Activated T-helper 1 cell treated with anti-CD3 and anti-CD28 coated beads, Interleukin-2, amount 50 U/mL, for 16 hours (primary cell): ENCODE data around the gene SMYD2.
"Not testable (repeated sequence)": the region's sequence is repeated elsewhere in the genome, so short reads cannot be mapped to it uniquely, and the experiment has no call there.

Experiments
- DNase-seq, 2 donors: peaks; one replicate each; pipeline ENCODE4 v3.0.0-alpha.2; 2020; ENCODE audit warnings: low read depth in 1 of 2, low spot score in 1 of 2

The SMYD2 gene

DNA sequence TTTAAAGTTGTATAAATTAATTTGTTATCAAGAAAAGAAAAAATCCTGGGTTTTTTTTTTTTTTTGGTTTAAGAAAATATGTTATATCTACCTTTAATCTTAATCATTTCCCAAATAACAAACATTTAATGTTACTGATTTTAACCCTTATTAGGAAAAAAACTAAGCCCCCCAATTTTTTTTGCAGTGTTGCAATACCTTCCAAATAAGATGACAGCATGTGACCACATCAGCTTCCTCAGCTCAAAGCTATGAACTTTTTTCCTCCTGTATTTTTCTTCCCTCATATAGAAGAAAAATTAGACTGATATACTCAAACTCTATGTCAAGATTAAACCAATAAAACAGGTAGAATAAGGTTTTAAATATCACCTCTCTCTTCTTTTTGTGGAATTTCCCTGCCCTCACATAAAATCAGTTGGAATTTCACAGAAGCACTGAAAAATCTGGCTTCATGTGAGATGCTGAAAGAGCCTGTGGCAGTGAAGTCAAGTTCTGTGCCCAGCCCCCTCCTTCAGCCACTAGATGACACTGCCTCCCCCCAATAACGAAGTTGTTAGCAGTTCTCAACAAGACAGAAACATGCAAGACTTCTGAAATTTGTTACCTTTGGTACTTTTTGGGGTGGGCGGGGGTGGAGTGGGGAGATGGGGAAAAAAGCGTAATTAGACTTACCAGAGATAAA is 9.6 kb upstream of the SMYD2 start:
- no peak for DNase-seq

DNA sequence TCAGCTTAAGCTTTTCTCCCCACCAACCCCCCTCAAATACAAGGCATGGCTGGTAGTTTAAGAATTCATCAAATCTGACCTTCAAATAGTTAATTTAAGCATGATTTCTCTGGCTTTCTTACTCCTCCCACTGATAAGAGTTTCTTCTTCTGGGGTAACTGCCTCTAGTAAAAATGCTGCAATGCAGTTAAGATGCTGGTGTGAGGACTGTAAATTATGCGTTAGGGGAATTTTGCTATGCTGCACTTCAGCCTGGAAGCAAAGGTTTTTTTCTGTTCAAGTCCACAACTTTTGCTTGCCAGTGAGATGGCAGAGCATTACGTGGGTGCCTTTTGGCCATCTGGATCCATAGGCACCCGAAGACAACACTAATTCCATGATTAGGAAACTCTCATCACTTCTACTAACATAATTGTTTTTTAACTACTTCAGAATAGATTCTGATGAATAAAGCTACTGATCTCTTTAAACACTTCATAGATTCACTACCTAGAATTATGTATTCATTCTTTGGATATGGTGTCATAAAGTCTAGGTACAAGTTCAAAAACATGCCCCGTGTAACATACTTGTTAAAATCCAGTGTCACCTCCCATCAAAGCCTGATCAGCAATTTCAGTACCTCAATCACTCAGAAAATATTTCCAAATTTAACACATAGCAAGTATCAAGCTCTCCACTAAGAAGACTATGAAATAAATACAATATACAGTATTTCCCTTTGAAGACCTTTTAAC is 8.8 kb upstream of the SMYD2 start:
- no peak for DNase-seq

DNA sequence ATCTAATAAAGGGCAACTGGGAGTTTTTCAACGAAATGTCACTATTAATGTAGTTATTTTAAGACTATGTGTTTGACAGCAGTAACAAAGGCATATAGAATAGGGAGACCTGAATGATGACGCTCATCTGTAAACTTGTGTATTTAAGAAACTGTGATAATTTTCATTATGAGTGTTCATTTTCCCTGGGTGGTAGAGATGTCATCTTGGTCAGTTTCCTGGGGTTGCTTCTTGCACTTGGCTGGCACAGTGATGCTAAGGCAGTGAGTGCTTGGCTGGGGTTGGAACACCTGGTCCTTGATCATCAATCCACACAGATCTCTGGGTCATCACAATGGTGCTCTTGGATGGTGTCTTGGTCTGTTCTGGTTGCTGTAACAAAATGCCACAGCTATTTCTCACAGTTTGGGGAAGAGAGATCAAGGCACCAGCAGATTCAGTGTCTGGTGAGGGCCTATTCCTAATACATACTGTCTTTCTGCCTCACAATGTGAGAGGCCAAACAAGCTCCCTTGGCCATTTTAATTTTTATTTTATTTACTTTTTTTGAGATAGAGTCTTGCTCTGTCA is 7.9 kb upstream of the SMYD2 start:
- DNase-seq: no peak

DNA sequence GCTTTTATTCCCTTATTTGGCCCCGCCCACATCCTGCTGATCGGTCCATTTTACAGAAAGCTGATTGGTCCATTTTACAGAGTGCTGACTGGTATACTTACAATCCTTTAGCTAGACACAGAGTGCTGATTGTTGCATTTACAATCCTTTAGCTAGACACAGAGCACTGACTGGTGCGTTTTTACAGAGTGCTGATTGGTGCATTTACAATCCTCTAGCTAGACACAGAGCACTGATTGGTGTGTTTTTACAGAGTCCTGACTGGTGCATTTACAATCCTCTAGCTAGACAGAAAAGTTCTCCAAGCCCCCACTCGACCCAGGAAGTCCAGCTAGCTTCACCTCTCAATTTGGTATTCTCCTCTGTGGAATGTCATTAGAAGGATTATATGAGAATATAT is 5.3 kb upstream of the SMYD2 start:
- not testable (repeated sequence) for DNase-seq

DNA sequence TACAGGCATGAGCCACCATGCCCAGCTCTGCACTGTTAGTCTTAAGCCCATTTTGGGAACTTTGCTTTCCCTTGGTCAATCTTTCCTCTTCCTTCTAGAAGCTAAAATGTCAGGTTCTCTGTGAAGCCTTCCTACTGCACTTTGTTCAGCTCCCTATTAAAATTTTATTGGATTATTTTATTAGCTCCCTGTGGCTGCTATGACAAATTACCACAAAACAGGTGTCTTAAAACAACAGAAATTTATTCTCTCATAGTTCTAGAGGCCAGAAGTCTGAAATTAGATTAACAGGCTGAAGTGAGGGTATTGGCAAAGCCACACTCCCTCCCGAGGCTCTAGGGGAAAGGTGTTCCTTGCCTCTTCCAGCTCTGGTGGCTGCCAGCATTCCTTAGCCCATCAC is 4.2 kb upstream of the SMYD2 start:
- DNase-seq: no peak

DNA sequence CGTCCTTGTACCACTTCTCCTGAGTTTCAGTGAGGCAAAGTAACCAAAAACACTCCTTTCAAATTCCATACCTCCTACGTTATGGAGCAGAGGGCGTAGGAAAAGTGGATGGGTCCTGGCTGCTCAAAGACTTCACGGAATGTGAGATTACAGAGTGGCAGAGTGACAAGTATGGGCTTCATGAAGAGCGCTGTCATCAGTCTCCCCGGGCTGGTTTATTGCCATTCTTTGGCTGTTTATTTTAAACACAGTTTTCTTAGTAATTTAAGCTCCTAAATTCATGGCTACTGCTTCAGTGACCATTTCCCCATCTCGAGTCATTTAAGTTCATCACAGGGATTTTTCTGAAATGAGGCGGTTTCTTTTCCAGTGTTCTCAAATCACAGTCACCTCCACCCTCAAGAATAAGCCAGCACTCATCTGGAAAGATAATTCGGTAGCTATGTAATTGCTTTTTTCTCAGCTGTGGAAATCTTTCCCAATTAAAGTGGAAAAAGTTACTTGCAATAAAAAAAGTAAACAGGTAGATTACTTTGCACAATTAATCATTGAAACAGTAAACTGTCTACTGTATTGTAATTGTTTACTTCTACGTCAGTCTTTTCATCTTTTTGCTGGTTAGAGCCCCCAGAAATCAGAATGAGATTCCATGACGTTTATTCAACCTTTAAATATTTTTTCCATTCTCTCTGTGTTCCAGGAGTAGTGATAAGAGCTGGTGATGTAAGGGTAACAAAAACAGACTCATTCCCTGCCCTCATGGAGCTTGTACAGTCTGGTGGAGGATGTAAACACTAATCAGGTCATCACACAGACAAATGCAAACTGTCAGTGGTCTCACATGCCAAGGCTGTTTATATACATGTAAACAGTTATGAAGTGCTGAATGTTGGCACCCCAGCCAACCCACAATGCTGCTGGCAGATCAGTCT is 3.0 kb upstream of the SMYD2 start:
- DNase-seq: no peak

DNA sequence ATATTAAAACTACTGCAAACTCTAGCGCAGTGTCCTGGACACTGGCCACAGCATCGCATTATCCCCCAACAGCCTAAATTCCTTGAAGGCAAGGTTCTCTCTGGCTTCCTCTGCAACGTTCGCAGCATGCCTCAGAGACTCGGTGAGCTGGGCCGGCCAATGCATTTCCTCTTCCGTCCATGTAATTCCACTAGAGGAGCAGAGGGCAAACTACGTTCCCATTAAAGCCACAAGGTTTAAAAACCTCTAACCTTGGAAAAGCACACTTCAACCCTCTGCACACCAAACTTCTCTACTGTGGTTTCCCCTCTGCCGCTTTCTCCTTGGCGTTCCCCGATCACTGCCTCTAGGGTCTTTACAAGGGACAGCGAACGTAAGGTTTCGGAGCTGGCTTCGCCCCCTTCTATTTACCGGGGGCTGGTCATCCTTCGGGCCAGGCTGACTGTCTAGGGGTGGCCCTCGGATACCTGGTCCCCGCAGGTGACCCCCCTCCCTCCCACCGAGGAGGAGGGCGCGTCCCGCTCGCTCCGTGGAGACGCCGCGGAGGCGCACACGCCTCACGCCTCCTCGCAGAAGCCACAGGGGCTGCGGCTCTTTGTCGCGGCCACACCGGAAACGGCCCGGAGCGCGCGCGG is 456 bp upstream of the SMYD2 start:
- DNase-seq: no peak

DNA sequence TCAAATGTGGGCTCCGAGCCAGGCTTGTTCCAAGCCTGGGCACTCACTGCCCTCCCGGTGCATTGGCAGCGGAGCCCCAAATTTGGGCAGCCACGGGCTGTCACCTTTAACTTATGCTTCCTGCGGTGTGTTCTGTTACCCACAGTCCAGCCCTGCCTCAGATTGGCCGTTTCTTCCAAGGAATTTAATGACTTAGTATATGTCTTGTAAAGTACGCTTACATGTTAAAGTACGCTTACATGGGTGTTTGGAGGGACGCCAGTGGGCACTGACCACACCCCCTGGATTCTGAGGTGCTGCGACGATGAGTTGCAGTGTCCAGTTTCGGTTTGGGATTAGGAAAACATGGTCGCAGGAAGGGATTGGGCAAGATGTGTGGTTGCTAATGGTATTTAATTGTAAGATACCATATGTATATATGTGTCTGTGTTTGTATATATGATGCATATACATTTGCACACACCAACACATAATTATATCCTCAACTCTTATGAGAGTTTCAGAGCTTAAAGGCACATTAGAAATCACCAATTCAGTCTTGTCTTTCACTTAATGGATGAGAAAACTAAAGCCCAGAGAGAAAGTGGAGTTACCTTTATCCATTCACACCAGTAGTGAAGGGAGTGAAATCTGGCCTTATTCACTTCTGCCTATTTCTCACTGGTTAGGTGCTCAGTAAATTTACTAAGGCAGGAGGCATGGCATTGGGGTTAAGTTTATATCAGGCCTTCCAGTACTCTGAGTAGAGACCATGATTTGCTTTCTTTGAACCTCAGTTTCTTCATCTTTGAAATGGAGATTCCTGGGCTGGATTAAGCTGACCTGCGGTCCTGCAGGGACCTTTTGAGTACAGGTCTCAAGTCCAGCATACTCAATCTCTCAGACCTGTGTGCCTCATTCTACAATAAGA is 1.0 kb downstream of the SMYD2 start:
- DNase-seq: no peak

DNA sequence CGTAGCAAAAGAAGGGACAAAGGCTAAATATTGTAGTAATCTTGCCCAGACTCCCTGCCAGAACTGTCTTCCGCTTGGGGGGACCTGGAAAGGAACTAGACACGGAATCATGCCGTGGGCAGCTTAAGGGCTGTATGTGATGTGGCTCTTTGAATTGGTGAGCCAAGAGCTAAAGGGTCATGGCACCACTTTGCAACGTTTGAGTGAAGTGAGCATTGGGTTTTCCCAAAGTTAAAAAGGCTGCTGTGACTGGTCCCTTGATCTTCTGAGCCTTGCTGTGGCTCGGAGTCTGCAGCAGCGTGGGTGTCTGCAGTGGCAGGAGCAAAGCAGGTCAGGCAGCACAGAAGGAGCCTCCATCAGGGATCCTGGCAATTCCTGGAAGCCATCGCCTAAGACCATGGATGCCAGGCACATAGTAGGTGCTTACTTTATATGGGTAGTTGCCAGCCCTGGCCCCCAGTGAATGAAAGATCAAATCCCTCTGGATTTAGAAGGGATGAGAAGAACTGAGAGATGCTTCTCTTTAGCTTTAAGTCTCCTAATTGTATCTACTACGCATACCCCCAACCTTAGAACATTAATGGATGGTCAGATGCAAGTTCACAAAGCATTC is 1.8 kb downstream of the SMYD2 start:
- DNase-seq: no peak

DNA sequence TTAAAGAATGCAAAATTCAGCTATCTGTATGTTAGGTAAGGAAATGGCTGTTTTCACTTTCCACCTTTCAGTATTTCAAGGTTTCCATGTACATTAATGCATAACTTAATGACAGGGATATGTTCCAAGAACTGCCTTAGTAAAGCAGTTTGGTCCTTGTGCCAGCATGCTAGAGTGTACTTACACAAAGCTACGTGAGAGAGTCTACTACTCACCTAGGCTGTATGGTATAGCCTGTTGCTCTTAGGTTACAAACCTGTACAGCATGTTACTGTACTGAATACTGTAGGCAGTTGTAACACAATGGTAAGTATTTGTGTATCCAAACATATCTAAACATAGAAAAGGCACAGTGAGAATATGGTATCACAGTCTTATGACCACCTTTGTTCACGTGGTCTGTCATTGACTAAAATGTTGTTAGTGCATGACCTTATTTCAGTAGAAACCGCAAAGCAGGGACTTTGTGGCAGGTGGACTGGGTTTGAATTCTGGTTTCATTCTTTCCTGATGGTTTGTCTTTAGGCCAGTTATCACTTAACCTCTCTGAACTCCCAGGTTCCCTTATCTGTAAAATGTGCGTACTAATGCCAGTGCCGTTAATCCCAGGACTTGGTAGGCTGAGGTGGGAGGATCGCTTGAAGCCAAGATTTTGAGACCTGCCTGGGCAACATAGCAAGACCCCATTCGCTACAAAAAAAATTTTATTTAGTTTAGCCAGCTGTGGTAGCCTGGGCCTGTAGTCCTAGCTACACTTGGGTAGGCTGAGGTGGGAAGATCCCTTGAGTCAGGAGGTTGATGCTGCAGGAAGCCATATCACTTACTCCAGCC is 4.9 kb downstream of the SMYD2 start:
- DNase-seq: no peak

DNA sequence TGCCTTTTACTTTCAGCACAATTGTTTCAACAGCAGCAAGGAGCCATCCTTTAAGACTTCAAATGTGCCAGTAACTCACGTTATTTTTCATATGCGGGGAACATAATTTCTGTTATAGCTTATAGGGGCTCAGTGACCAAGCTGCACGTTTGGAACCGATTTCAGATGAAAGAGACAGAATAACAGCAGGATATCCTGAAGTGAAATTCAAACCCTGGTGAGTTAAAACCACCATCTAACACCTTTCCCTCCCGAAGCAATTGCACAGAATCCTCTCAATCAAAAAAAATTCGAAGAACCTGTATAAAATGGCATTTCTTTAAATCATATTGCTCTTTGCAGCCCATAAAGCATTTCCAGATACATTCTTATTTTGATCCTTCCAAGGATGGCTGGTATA is 6.9 kb downstream of the SMYD2 start:
- no peak for DNase-seq

DNA sequence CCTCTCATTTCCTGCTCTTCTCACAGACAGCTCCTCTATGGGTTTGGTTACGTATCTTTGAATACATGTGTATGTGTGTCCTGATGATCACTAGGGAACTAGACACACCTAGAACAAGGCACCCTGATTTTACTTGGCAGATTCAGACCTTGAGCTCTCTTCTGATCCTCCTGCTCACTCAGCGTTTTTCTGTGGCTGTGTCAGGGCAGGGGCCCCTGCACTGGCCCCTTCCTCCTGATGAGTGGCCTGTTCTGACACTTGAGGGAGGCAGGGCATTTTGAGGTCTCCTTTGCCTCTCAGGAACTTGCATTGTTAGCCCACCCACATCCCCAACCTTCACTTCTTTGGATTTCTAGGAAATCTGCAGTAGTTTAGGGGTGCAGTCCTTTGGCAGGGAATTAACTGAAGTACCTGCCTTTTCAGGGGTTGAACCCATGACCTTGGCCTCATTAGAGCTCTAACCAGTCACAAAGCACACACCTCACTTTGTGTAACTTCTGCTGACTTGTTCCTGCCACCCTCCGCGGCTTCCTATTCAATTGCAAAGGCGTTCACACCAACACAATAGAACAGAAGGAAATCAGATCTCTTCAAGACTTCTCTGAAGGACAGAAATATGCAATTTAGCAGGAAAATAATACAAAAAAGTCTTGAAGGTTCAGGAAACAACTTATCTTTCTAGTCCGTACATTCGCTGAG is 8.8 kb downstream of the SMYD2 start:
- no peak for DNase-seq

DNA sequence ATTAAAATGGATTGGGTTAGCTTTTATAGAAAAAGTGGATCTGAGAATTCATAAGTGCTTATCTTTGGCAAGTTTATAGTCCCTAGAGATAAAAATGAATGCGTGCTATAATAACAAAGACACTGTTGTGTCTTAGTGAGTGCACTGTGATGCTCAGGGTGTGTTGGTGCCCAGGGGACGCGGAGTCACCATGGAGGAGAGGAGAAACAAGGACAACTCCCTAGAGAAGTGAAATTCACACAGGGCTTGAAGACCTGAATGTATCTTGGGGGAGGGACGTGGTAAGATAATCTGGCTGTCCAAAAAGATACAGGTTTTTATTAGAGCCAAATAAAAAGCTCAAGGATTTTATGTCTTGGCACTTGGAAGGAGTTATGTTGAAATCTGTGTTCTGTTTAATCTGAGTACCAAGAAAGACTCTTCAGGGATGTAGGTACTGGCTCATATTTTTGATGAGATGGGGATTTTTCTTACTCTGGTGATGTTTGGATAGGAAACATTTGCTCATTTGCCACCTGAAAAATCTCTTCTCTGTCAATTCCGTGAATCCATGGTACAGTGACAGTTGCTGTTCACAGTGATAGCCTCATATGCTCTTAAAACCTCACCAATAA is 9.6 kb downstream of the SMYD2 start:
- no peak for DNase-seq

DNA sequence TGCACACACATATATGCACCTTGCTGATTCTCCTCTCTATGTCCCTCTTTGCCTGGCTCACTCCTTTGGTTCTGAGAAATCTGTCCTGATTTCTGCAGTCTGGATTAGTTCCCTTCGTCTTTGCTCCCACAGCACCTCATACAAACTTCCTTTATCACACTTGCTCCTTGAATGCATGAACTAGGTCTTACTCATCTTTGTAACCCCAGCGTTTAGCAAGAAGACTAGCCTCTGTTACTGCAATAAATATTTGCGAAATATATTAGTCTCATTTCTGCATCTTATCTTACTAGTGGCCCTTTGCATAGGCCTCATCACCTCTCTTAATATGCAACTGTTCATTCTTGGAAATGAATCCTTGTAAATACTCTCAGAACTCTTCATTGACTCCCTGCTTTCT is 11.4 kb downstream of the SMYD2 start:
- DNase-seq: no peak

DNA sequence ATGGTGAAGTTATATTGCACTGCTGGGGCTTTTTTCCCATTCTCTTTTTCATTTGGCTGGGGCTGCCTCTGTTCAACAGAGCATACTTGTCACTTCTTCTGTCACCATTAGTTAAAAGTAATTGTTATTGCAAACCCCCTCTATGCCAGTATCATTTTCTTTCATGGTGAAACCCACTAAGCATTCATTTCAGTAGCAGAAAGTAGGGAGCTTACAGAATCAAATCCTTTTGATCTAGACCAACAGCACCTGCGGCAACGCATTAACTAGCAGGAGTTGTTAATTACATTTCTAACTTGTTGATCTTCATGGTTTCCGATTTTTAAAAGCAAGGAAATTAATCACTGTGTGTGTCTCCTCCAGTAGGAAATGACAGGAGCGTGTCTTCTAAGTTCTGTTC is 15.0 kb downstream of the SMYD2 start:
- no peak for DNase-seq

DNA sequence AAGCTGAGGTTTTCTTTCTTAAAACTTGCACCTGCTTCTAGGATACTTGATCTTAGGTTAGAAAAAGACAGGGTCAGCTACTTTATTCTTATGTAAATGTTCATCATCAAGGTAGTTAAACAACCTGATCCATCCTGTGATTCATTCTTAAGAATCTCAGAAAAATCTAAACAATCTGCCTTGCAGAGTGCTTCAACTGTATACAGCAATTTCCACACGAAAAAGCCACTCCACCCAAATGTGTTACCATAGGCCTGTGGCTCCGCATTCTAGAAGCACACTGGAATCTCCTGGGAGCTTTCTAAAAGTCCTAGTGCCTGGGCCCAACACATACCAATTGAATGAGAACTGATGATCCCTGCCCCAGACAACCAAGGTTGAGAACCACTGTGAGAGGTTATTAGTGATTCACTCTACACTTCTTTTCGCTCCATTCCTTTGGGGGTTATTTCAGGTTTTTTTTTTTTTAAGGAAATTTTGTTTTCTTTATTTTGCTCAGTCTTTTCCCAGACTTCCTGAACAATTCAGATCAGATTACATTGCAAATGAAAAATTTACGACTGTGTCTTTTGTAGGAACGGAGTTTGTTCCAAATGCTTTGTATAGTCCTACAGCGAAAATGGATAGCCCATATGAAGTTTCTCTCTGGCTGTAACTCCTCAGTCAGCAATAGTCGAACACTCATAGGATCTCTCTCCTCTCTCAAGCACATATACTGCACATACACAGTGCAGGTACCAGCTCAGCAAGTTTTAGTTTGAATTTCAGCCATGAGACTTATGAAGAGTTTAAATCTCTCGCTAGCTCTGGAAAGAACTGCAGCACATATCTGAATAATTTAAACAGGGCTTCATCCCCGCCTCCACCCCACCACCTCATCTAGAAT is 16.1 kb downstream of the SMYD2 start:
- DNase-seq: no peak
